Ascending aorta (tissue), 2 donors: ENCODE data around the gene CDKN1B. TPM values are rescaled to one million over a fixed set of nuclear protein-coding genes. Genes with fewer than 3 reads are reported as not detected.
A peak's percentile ranks its signal among the peaks of the same experiment; 100 is the strongest.

Experiments
- DNase-seq, 2 donors: peaks; one replicate each; pipeline ENCODE4 v3.0.0-alpha.2; 2019; ENCODE audit warnings: low spot score in 2 of 2
- H3K27ac ChIP-seq, 2 donors: fragments of 200-600 bp; sonication (generic); one replicate each; pipeline ENCODE4 v1.5.1; 2016 to 2017; ENCODE audit warnings: mild to moderate bottlenecking in 1 of 2
- H3K27me3 ChIP-seq: fragments of 200-600 bp; sonication (generic); one replicate; pipeline ENCODE4 v1.5.1; 2017
- H3K36me3 ChIP-seq, 2 donors: fragments of 200-600 bp; sonication (generic); one replicate each; pipeline ENCODE4 v1.5.1; 2016
- H3K4me1 ChIP-seq, 2 donors: fragments of 200-600 bp; sonication (generic); one replicate each; pipeline ENCODE4 v1.5.1; 2016 to 2017; ENCODE audit warnings: mild to moderate bottlenecking in 1 of 2
- H3K4me3 ChIP-seq, 2 donors: fragments of 200-600 bp; sonication (generic); one replicate each; pipeline ENCODE4 v1.5.1; 2016 to 2017; ENCODE audit warnings: mild to moderate bottlenecking in 1 of 2
- H3K9me3 ChIP-seq, 2 donors: fragments of 200-600 bp; sonication (generic); one replicate each; pipeline ENCODE4 v1.5.1; 2016
- intact Hi-C: fragments of 100-400 bp; cut with DNase I; formaldehyde crosslinking; loops from one replicate; pipeline ENCODE4 v1.15.1; 2023
- total RNA-seq: library from RNA; depleted of rRNA; stranded (reverse); fragments of >200 nt; gene quantifications from one replicate; pipeline ENCODE4 v1.1.0, GENCODE V29; 2016
- TF ChIP-seq, protein P1 (sequence below), 3 experiments: fragments of 200-600 bp in 2 of 3; fragments of 450-650 bp in 1 of 3; sonication (generic) in 2 of 3; IDR thresholded peaks; one replicate each; pipeline ENCODE4 v1.5.1; 2016 to 2019; ENCODE audit warnings: antibody characterized with exemption in 3 of 3, mild to moderate bottlenecking in 1 of 3, moderate library complexity in 1 of 3

Gene CDKN1B
- total RNA-seq, 1 donor from 2014 or later = 65.1 TPM

DNA sequence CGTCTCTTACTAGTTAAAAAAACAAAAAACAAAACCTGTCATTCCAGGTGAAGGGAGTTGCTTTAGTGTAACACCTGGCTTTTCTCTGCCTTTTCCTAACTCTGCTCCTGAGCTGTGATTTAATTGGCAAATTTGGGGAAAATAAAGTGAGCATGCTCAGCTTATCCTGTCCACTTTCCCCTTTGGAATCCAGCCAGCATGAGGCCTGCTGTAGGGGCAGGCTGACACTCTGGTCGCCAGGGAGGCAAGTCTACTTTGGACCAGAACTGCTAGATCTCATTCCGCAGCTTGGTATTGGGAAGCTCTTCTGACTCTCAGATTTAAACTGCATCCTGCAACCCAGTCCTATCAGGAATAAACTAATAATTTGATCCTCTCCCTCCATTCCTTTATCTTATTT lies 30.1 kb downstream of the CDKN1B start:
- no peak overlapping the region for H3K27ac ChIP-seq
- peaks cover 0 to 6% of the 10 kb centered on the region in 2 donors for H3K4me1 ChIP-seq
- H3K27me3 ChIP-seq = no peaks in the 10 kb centered on the region
- intact Hi-C loops = no loop called here
- no peaks in the 10 kb centered on the region for H3K9me3 ChIP-seq
- DNase-seq = no peak
- TF ChIP-seq, protein P1, sequence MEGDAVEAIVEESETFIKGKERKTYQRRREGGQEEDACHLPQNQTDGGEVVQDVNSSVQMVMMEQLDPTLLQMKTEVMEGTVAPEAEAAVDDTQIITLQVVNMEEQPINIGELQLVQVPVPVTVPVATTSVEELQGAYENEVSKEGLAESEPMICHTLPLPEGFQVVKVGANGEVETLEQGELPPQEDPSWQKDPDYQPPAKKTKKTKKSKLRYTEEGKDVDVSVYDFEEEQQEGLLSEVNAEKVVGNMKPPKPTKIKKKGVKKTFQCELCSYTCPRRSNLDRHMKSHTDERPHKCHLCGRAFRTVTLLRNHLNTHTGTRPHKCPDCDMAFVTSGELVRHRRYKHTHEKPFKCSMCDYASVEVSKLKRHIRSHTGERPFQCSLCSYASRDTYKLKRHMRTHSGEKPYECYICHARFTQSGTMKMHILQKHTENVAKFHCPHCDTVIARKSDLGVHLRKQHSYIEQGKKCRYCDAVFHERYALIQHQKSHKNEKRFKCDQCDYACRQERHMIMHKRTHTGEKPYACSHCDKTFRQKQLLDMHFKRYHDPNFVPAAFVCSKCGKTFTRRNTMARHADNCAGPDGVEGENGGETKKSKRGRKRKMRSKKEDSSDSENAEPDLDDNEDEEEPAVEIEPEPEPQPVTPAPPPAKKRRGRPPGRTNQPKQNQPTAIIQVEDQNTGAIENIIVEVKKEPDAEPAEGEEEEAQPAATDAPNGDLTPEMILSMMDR (IDR thresholded peaks at IDR 0.05) = no peak
- H3K36me3 ChIP-seq = no peaks in the 10 kb centered on the region
- H3K4me3 ChIP-seq = no peak overlapping the region

GRCh38 chr12:12748044-12748443 lies 30.9 kb downstream of the CDKN1B start:
- DNase-seq = no peak
- TF ChIP-seq, protein P1 (IDR thresholded peaks at IDR 0.05) = no peak
- Histone ChIP-seq H3K4me1 (peaks cover 0 to 6% of the 10 kb centered on the region in 2 donors), H3K27me3 (no peaks in the 10 kb centered on the region), H3K9me3 (no peaks in the 10 kb centered on the region), H3K36me3 (no peaks in the 10 kb centered on the region), H3K4me3 (no peak overlapping the region), H3K27ac (peak overlapping the region in 1 of 2 donors; percentile 33)
- intact Hi-C loops = no loop called here

DNA sequence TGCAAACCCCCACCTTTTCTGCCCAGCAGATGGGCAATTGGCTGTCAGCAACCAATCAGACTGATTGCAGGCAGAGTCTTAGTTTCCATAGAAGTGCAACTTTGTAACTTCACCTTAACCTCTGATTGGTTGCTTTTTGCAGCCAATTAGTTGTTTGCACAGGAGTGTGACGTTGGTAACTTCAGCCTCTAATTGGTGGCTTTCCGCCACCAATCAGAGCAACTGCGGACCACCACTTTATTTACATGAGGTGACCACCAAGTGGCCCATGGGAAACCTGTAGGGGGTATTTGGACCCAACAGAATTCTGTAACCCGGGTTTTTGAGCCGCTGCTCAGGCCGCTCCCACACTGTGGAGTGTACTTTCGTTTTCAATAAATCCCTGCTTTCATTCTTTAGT lies 32.3 kb downstream of the CDKN1B start:
- peak in 1 of 2 donors; percentile 69 for DNase-seq
- Histone ChIP-seq H3K4me1 (peaks cover 0 to 6% of the 10 kb centered on the region in 2 donors), H3K36me3 (no peaks in the 10 kb centered on the region), H3K9me3 (no peaks in the 10 kb centered on the region), H3K27me3 (no peaks in the 10 kb centered on the region), H3K27ac (peak overlapping the region; percentile 68 to 79), H3K4me3 (peak overlapping the region; percentile 52 to 69)
- TF ChIP-seq, protein P1 (IDR thresholded peaks at IDR 0.05) = no peak
- intact Hi-C loops = no loop called here

- TF ChIP-seq, protein P1 (IDR thresholded peaks at IDR 0.05) = no peak
- H3K27me3 ChIP-seq = no peaks in the 10 kb centered on the region
- intact Hi-C loops = no loop called here
- no peaks in the 10 kb centered on the region for H3K36me3 ChIP-seq
- H3K9me3 ChIP-seq = no peaks in the 10 kb centered on the region
- H3K27ac ChIP-seq = no peak overlapping the region
- DNase-seq = no peak
- no peak overlapping the region for H3K4me3 ChIP-seq
- H3K4me1 ChIP-seq = no peaks in the 10 kb centered on the region
These were observed 38.8 kb downstream of the CDKN1B start for GRCh38 chr12:12755923-12756322.

DNA sequence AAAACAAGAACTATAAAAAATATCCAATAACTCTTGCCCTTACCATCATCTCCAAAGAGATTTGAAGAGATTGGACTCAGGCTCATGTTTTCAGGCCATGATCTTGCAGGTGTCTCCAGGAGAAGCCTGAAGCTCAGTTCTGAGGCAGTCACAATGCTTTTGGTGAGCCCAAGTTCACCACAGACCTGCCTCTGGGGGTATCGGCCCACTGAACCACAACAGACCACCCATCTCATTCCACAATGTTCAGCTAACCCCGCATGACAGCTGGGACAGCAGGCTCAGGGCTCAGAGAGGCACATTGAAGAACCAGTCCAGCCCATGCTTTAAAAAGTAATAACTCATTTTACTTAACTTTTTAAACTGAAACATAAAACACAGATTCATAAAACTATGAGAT lies 40.0 kb downstream of the CDKN1B start:
- intact Hi-C loops = no loop called here

More for the DNA sequence above, 40.0 kb downstream of the CDKN1B start:
- Histone ChIP-seq H3K4me1 (no peaks in the 10 kb centered on the region), H3K36me3 (no peaks in the 10 kb centered on the region), H3K4me3 (no peak overlapping the region), H3K27ac (no peak overlapping the region), H3K27me3 (no peaks in the 10 kb centered on the region), H3K9me3 (no peaks in the 10 kb centered on the region)
- DNase-seq = no peak
- TF ChIP-seq, protein P1 (IDR thresholded peaks at IDR 0.05) = no peak
